A204.1 (cell line): ENCODE results near the gene LRIG3.
"Not testable (repeated sequence)": the region's sequence is repeated elsewhere in the genome, so short reads cannot be mapped to it uniquely, and the experiment has no call there.

Experiments
- FAIRE-seq: peaks from 2 replicates; lab custom pipeline; 2012; peaks lifted over from hg19 to GRCh38; lab: Jason Lieb, UNC

The LRIG3 gene

GRCh38 chr12:58920102-58920960 is at the start of gene LRIG3:
Gene LRIG3, minus strand, starts transcription at chr12:58920504. Its CDS starts 269 bp downstream, at chr12:58920235.
- FAIRE-seq, result no peak

- FAIRE-seq, result no peak
Observed at GRCh38 chr12:58969237-58969636, 48.9 kb upstream of the LRIG3 start.

- no peak for FAIRE-seq
Observed at GRCh38 chr12:58967561-58967960, 47.3 kb upstream of the LRIG3 start.

- FAIRE-seq, result no peak
Observed at GRCh38 chr12:58966939-58967338, 46.6 kb upstream of the LRIG3 start.

GRCh38 chr12:58965568-58965967 is 45.3 kb upstream of the LRIG3 start:
- no peak for FAIRE-seq

- FAIRE-seq, result no peak
Observed at GRCh38 chr12:58963844-58964243, 43.5 kb upstream of the LRIG3 start.

- FAIRE-seq, result no peak
Observed at GRCh38 chr12:58961906-58962305, 41.6 kb upstream of the LRIG3 start.

GRCh38 chr12:58961166-58961565 is 40.9 kb upstream of the LRIG3 start:
- FAIRE-seq, result no peak

- no peak for FAIRE-seq
Observed at GRCh38 chr12:58959639-58960300, 39.5 kb upstream of the LRIG3 start.

GRCh38 chr12:58957298-58957697 is 37.0 kb upstream of the LRIG3 start:
- no peak for FAIRE-seq

GRCh38 chr12:58955849-58956248 is 35.5 kb upstream of the LRIG3 start:
- FAIRE-seq, result no peak

- FAIRE-seq, result no peak
Observed at GRCh38 chr12:58954002-58954401, 33.7 kb upstream of the LRIG3 start.

- no peak for FAIRE-seq
Observed at GRCh38 chr12:58950739-58951100, 30.4 kb upstream of the LRIG3 start.

GRCh38 chr12:58949954-58950738 is 29.8 kb upstream of the LRIG3 start:
- not testable (repeated sequence) for FAIRE-seq

GRCh38 chr12:58943079-58943478 is 22.8 kb upstream of the LRIG3 start:
- no peak for FAIRE-seq

- no peak for FAIRE-seq
Observed at GRCh38 chr12:58942345-58942744, 22.0 kb upstream of the LRIG3 start.

- no peak for FAIRE-seq
Observed at GRCh38 chr12:58939399-58940100, 19.2 kb upstream of the LRIG3 start.

- no peak for FAIRE-seq
Observed at GRCh38 chr12:58938440-58938839, 18.1 kb upstream of the LRIG3 start.

- no peak for FAIRE-seq
Observed at GRCh38 chr12:58934528-58934927, 14.2 kb upstream of the LRIG3 start.

- no peak for FAIRE-seq
Observed at GRCh38 chr12:58932806-58933681, 12.7 kb upstream of the LRIG3 start.

- FAIRE-seq, result no peak
Observed at GRCh38 chr12:58931518-58931917, 11.2 kb upstream of the LRIG3 start.
